Measurements from ENCODE around the gene FBXL7. TPM values are rescaled to one million over a fixed set of nuclear protein-coding genes. Genes with fewer than 3 reads are reported as not detected.

The FBXL7 gene
- polyA plus RNA-seq, 3 donors = not detected

DNA sequence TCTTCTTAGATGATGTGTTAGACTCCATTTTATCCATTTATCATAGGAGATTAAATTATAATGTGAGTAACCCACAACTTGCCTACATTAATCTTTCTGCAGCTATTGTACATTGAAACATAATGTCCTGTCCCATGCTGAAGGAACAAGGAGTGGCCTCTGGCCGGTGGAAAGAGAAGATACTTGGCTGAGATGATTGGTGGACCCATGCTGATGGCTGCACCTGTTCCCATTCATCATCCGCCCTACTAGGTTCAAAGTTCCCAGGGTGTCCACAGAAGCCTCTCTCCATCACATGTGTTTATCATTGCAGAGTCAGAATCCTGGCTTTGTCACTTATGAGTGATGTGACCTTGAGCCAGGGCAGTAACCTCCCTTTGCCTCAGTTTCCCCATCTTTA lies 24.7 kb downstream of the FBXL7 start:
- H3K27ac Mint-ChIP-seq = no peak overlapping the region
- TF ChIP-seq, protein P1, sequence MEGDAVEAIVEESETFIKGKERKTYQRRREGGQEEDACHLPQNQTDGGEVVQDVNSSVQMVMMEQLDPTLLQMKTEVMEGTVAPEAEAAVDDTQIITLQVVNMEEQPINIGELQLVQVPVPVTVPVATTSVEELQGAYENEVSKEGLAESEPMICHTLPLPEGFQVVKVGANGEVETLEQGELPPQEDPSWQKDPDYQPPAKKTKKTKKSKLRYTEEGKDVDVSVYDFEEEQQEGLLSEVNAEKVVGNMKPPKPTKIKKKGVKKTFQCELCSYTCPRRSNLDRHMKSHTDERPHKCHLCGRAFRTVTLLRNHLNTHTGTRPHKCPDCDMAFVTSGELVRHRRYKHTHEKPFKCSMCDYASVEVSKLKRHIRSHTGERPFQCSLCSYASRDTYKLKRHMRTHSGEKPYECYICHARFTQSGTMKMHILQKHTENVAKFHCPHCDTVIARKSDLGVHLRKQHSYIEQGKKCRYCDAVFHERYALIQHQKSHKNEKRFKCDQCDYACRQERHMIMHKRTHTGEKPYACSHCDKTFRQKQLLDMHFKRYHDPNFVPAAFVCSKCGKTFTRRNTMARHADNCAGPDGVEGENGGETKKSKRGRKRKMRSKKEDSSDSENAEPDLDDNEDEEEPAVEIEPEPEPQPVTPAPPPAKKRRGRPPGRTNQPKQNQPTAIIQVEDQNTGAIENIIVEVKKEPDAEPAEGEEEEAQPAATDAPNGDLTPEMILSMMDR (IDR thresholded peaks at IDR 0.05) = no peak
- no peaks in the 10 kb centered on the region for H3K4me1 Mint-ChIP-seq
- no peak overlapping the region for H3K4me3 ChIP-seq (replicated peaks in 1 of 3; ENCODE audit: low read depth in 2 of 3, low read length in 3 of 3)
- no peaks in the 10 kb centered on the region for H4K20me1 ChIP-seq (ENCODE audit: insufficient read depth, low read length)
- DNase-seq = no peak
- H3K4me3 Mint-ChIP-seq = no peak overlapping the region
- no peak overlapping the region for H2AFZ ChIP-seq (ENCODE audit: insufficient read depth, low read depth, low read length, poor library complexity, severe bottlenecking)
- no peaks in the 10 kb centered on the region for H3K36me3 Mint-ChIP-seq
- peaks cover 0 to 17% (median 7%) of the 10 kb centered on the region in 7 donors for H3K9me3 Mint-ChIP-seq
- intact Hi-C loops (cut with micrococcal nuclease) = no loop called here
- peaks cover 4 to 7% of the 10 kb centered on the region in 2 donors for H3K9me3 ChIP-seq (replicated peaks in 1 of 2; ENCODE audit: control insufficient read depth in 1 of 2, insufficient read depth in 1 of 2, low read length in 2 of 2)
- no peaks in the 10 kb centered on the region for H3K27me3 ChIP-seq (ENCODE audit: control insufficient read depth in 2 of 2, insufficient read depth in 2 of 2, low read length in 2 of 2)
- 93% methylated on average over 2 of the region's 2 CpGs for WGBS (ENCODE audit: insufficient coverage)
- H3K4me1 ChIP-seq (ENCODE audit: control insufficient read depth in 1 of 2, insufficient read depth in 2 of 2, low read length in 2 of 2) = no peaks in the 10 kb centered on the region
- H3K9ac ChIP-seq (ENCODE audit: insufficient read depth, low read length, poor library complexity, severe bottlenecking) = no peak overlapping the region
- H3K27me3 Mint-ChIP-seq (ENCODE audit: low read depth in 3 of 3) = no peaks in the 10 kb centered on the region
- no peaks in the 10 kb centered on the region for H3K79me2 ChIP-seq (ENCODE audit: insufficient read depth, low read length)
- H3K36me3 ChIP-seq (replicated peaks in 1 of 2; ENCODE audit: control insufficient read depth in 1 of 2, insufficient read depth in 2 of 2, low read length in 2 of 2) = no peaks in the 10 kb centered on the region
- no peak overlapping the region for H3K27ac ChIP-seq (ENCODE audit: low read depth in 1 of 2, low read length in 2 of 2)
- H3K4me2 ChIP-seq (replicated peaks; ENCODE audit: extremely low read depth, low read length, poor library complexity, severe bottlenecking) = no peak overlapping the region

DNA sequence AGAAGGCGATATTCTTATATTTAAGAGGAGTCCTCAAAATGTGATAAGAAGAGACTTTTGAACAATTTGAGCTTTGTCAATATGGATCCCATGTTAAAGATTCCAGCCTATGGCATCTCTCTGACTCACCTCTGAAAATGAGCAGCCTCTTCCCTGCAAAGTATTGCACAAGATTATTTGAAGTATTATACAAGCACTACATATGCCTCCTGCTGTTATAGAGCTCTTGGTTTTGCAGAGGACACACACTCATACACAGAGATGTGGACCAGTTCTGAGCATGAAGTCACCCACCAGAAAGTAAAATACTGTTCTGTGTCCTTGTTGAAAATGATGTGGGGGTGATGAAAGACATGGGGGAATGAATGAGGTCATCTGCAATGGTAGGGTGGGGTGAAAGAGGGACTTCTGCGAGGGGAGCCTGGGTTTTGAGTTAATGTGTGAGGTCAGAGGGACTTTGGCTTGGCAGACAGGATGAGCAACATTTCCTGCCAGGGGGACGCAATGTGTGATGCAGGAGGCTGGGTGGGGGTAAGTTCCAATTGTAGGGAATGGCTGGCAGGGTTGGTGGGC lies 25.8 kb downstream of the FBXL7 start:
- Histone ChIP-seq H3K9ac (ENCODE audit: insufficient read depth, low read length, poor library complexity, severe bottlenecking) (no peak overlapping the region), H3K9me3 (replicated peaks in 1 of 2; ENCODE audit: control insufficient read depth in 1 of 2, insufficient read depth in 1 of 2, low read length in 2 of 2) (peaks cover 4 to 7% of the 10 kb centered on the region in 2 donors), H3K36me3 (replicated peaks in 1 of 2; ENCODE audit: control insufficient read depth in 1 of 2, insufficient read depth in 2 of 2, low read length in 2 of 2) (no peaks in the 10 kb centered on the region), H3K27ac (ENCODE audit: low read depth in 1 of 2, low read length in 2 of 2) (no peak overlapping the region), H3K27me3 (ENCODE audit: control insufficient read depth in 2 of 2, insufficient read depth in 2 of 2, low read length in 2 of 2) (no peaks in the 10 kb centered on the region), H2AFZ (ENCODE audit: insufficient read depth, low read depth, low read length, poor library complexity, severe bottlenecking) (no peak overlapping the region), H3K4me2 (replicated peaks; ENCODE audit: extremely low read depth, low read length, poor library complexity, severe bottlenecking) (no peak overlapping the region), H4K20me1 (ENCODE audit: insufficient read depth, low read length) (no peaks in the 10 kb centered on the region), H3K4me1 (ENCODE audit: control insufficient read depth in 1 of 2, insufficient read depth in 2 of 2, low read length in 2 of 2) (no peaks in the 10 kb centered on the region), H3K79me2 (ENCODE audit: insufficient read depth, low read length) (no peaks in the 10 kb centered on the region), H3K4me3 (replicated peaks in 1 of 3; ENCODE audit: low read depth in 2 of 3, low read length in 3 of 3) (no peak overlapping the region)
- no peak overlapping the region for H3K27ac Mint-ChIP-seq
- intact Hi-C loops (cut with micrococcal nuclease) = no loop called here
- peaks cover 0 to 18% (median 7%) of the 10 kb centered on the region in 7 donors for H3K9me3 Mint-ChIP-seq
- H3K27me3 Mint-ChIP-seq (ENCODE audit: low read depth in 3 of 3) = no peaks in the 10 kb centered on the region
- DNase-seq = no peak
- WGBS (ENCODE audit: insufficient coverage) = 75% methylated on average over 1 of the region's 3 CpGs
- TF ChIP-seq, protein P1 (IDR thresholded peaks at IDR 0.05) = no peak
- no peak overlapping the region for H3K4me3 Mint-ChIP-seq
- no peaks in the 10 kb centered on the region for H3K36me3 Mint-ChIP-seq
- no peaks in the 10 kb centered on the region for H3K4me1 Mint-ChIP-seq

All from CD14-positive monocyte (primary cell).